NCI-H146 treated with DMSO at 0.1 percent for 48 hours (cell line): ENCODE data around the gene ABHD12.
"Not testable (repeated sequence)": the region's sequence is repeated elsewhere in the genome, so short reads cannot be mapped to it uniquely, and the experiment has no call there.

Experiments
- DNase-seq: peaks from one replicate; lab custom pipeline; 2025; ENCODE audit not compliant: unreplicated experiment; lab: John Stamatoyannopoulos, UW

Gene ABHD12

DNA sequence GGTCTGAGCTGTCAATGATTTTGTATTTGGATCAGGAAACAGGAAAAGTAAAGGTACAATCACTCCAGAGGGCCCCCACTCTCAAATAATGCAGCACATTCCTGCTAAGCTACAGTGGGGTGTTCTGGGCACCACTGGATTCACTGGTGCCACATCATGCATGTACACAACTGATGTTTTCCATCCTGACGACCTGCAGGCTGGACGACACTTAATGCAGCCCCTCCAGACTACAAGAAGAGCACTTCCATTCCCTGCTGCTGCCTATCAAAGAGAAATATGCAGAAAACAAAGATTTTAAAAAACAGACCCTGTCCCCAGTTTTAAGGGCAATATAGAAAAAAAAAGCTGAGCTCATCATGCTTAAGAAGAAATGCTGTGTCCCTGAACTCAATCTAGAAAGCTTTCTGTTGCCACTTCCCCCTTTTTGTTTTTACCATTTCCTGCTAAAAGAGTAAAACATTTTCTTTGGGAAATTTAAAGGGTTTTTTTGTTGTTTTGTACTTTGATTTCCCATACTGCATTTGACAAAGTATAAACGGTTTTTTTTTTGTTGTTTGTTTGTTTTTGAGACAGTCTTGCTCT is 35.5 kb downstream of the ABHD12 start:
- DNase-seq = no peak

DNA sequence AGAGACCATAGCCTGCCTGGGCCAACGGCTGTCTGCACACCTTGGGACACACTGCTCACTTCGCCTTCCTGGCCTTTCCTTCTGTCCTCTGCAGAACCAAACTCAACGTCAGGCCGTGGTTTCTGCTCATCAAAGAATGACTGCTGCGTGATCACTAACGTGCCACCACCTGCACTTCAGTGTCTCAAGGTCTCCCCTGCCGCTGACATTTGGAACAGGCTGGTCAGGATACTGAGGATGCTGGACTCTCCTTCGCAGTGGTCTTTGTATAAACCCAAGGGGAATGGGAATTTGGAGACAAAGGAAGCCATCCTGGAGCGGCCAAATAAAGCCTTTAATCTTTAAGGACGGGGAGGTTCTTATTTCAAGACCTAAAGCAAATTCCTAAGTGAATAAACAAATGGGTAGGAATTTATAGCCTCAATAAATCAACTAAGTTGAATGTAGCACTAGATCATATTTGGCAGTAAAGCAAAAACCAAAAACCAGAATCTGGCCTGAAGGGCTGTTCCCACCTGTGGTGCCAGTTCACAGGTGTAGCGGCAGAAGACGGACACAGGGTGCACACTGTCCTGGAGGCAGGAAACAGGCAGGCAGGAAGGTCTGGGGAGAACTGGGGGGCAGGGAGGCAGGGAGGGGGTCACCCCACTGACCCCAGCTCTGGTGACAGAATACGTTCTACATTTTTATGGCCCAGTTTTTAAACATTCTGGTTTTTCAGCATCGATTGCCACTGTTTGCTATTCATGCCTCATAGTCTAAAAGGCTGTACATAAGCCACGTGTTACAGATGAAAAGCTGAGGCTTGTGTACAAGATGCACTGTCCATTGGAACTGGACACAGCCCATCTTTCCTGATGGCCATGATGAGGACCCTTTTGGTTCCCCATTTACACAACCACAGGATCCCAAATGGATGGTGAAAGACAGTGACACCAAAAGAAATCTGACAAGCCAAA is 36.6 kb downstream of the ABHD12 start:
- DNase-seq = no peak

DNA sequence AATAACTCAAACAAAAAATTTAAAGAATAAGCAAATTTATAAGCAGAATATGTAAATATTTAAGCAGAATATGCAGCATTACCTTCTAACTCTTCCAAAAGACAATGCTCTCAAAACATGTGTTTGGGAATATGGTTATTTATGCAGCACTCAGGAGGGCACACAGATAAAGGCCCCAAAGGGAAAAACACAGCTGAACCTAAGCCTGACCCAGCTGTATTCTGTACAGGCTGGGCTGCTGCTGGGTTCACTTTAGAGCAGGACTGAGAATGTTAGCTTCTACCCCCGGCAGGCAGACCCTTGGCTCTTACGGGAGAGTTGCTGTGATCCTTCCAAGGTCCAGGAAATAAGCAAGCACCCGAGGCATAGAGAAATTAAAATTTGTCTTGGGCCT is 37.3 kb downstream of the ABHD12 start:
- no peak for DNase-seq

DNA sequence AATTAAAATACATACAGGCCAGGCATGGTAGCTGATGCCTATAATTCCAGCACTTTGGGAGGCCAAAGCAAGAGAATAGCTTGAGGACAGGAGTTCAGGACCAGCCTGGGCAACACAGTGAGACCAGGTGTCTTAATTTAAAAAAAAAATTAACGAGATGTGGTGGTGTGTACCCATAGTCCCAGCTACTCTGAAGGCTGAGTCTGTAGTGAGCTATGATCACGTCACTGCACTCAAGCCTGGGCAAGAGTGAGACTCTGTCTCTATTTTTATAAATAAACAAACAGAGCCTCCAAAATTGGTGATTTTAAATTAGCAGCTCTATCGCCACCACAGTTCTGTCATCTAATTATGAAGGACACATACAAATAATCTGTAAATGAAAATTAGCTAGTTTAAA is 37.9 kb downstream of the ABHD12 start:
- no peak for DNase-seq

DNA sequence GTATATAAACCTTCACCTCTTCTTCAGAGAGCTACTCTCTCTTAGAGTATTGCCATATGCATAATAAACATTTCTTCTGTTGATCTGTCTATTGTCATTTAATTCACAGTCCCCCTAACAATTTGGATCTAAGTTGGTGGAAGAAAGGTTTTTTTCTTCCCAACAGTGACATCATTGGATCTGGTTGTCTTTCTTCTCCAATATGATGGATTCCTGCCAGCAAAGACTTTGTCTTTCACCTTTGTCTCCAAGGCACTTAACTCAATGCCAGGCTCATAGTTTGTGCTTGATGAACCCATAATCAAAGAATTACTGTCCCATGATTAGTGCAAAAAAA is 39.6 kb downstream of the ABHD12 start:
- DNase-seq = no peak

DNA sequence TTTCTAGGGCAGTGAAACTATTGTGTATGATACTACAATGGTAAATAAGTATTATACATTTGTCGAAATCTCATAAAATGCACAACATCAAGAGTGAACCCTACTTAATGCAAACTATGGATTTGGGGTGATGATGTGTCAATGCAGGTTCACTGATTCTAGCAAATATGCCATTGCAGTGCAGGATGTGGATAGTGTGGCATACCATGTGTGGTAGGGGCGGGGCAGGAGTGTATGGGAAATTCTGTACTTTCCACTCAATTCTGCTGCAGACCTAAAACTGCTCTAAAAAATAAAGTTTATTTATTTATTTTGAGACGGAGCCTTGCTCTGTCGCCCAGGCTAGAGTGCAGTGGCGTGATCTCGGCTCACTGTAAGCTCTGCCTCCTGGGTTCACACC is 44.3 kb downstream of the ABHD12 start:
- no peak for DNase-seq

DNA sequence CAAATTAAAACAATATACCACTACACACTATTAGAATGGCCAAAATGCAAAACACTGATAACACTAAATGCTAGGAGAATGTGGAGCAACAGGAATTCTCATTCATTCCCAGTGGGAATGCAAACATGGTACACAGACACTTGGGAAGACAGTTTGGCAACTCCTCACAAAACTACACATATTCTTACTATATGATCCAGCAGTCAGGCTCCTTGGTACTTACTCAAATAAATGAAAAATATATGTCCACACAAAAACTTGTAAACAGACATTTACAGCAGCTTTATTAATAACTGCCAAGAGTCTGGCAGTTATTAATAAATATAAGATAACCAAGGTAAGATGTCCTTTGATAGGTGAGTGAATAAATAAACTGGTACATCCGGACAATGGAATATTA is 44.9 kb downstream of the ABHD12 start:
- DNase-seq = no peak

DNA sequence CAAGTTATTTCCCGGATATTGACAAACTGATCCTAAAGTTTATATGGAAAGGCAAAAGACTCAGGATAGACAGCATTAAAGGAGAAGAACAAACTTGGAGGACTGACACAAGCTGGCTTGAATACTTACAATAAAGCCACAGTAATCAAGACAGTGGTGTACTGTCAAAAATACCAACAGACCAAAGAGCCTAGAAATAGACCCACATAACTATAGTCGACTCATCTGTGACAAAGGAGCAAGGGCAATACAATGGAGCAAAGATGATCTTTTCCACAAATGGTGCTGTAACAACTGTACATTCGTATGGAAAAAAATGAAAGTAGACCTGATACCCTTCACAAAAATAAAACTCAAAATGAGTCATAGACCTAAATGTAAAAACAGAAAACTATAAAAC is 46.0 kb downstream of the ABHD12 start:
- no peak for DNase-seq

DNA sequence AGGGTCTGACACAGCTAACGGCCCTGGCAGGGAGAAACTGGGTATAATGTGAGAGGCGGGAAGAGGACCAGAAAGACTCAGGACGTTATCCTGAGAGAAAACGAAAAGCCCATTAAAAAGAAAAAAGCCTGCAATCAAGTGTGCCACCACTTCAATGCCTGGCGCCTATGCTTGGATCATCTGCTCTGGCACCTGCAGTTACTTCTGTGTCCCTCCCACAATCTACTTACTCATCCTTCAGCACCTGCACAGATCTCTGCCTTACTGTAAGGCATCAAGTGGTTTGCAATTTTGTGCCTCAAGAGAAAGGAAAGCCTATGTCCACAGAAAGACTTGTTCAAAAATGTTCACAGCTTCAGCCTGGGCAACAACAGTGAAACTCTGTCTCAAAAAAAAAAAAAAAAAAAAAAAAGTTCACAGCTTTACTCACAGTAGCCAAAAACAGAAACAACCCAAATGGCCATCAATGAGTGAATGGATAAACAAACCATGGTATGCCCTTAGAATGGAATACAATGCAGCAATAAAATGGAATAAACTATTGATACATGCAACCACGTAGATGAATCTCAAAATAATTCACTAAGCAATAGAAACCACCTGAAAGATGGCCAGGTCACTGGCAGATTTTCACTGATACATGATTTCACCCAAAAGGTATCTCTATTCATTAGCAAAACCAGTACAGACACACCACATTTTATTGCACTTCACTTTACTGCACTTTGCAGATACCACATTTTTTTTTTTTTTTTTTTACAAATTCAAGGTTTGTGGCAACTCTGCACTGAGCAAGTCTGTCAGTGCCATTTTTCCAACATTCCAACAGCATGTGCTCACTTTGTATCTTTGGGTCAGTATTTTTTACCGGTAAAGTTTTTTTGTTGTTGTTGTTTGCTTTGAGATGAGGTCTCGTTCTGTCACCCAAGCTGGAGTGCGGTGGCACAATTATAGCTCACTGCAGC is 48.6 kb downstream of the ABHD12 start:
- DNase-seq = peak; percentile 6

DNA sequence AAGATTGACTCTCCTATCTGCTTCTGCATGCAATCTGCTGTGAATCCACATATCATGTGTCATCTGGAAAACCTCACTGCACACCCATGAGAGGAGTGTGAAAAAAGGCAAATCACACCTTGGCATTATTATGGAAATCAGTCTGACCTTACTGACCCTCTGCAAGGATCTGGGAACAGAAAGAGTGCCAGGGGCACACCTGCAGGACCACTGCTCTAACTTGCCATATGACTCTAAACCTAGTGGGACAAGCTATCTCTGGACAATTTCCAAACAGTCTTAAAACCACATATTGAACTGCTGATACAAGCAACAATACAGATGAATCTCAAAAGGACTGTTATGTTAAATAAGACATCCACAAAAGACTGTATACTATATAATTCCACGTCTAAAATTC is 50.3 kb downstream of the ABHD12 start:
- DNase-seq = peak; percentile 35

DNA sequence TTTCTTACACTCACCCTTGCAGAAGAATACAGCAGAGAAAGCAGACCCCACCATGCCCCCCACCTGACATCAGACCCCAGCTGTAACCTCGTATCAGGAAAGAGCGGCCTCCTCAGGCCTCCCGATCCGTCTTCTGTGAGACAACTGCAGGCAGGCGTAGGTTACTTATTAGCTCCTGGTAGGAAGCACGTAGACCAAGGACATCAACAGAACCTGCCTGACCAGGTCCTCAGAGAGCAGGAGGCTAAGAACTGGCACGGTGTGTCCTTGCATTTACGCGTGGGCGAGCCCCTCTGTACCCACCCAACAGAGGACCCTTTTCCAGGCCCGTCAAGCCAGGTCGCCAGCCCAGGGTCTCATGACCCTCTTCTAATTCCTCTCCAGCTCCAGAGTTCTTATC is 51.0 kb downstream of the ABHD12 start:
- DNase-seq = no peak

DNA sequence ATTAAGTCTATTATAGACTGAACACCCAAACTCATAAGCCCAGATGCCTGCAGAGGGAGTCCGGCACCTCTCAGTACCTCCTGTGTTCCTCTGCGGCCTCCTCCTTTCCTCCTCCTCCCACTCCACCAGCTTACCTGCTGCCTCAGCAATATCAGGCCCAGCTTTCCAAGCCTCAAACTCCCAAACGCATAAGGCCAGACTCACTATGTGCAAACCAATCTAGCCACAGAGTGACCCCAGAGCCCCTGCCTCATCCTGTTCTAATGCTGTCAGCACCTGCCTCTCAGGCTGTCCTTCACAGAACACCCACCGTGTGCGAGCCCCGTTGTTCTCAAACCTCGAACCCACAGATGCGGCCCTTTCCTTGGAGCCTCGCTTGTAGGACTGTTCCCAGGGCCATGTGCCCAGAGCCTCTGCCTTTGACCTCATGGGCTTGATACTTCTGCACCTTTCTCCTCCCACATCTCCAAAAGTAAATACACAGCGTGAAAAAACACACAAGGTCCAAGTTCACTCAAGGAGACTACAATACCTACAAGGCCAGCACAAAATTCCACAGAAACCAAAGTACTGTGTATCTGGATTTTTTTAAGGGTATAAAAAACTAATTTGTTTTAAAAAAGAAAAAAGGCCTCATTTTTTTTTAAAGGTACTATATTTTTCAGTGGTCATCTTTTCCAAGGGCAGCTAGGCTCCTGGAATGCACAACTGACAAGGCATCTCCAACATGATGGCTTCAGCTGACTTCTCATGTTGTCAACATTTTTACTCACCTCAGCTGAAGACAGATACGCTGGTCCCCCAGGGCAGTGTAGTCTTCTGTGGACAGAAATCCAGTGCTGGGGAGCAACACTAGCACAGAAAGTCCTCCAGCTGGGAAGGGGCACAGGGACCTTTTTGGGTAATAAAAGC is 52.3 kb downstream of the ABHD12 start:
- DNase-seq = no peak

DNA sequence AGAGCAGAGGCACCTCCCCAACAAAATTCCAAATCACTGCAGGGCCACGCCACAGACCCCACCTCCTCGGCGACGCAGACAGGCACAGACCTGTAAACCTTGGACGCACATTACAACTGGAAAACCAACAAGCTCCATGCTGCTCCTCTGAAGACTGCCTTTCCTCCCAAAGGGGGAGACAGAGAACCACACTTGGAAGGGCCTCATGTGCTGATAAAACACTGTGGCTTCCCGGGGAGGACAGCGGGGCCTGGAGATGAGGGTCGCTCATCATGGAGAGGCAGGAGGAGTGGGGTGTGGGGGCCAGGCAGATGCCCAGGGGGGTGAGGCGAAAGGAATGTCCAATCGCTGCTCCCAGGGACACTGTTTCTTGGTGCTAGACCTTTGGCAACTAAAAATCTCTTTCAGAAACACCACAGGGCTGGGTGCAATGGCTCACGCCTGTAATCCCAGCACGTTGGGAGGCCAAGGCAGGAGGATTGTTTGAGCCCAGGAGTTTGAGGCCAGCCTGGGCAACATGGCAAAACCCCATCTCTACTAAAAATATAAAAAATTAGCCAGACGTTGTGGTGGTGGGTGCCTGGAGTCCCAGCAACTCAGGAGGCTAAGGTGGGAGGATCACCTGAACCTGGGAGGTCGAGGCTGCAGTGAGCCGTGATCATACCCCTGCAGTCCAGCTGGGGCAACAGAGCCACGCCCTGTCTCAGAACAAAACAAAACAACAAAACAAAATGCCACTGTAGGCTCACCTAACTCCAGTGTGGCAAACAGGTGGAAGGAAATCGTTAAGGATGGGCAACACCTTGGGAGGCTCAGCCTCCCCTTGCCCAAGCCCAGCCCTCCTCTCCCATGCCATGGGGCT is 53.8 kb downstream of the ABHD12 start:
- DNase-seq = peak; percentile 5

DNA sequence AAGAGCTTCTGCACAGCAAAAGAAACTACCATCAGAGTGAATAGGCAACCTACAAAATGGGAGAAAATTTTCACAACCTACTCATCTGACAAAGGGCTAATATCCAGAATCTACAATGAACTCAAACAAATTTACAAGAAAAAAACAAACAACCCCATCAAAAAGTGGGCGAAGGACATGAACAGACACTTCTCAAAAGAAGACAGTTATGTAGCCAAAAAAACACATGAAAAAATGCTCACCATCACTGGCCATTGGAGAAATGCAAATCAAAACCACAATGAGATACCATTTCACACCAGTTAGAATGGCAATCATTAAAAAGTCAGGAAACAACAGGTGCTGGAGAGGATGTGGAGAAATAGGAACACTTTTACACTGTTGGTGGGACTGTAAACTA is 55.7 kb downstream of the ABHD12 start:
- not testable (repeated sequence) for DNase-seq

DNA sequence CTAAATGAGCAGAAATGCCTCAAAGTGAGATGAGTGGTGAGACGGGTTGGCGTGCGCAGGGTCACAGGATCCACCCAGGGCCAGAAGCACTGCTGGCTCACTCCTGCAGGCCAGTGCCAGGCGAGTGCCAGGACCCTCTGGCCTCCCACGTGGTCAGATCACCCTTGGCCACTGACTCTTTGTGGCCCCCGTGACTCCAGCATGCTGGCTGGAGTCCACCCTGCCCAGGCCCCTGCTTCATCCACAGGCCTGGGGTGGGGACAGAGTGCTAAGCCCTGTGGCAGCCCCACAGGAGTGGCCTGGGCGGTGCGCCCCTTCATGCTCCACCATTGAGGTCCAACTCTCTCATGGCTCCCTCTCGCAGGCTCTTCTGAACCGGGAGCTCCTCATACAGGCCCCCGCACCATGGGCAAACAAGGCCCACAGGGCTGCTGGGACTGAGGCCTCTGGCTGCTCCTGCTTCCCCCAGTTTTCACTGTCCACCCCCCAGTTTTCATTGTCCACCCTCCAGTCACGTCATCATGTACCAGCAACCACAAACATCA is 61.6 kb downstream of the ABHD12 start:
- DNase-seq = no peak

DNA sequence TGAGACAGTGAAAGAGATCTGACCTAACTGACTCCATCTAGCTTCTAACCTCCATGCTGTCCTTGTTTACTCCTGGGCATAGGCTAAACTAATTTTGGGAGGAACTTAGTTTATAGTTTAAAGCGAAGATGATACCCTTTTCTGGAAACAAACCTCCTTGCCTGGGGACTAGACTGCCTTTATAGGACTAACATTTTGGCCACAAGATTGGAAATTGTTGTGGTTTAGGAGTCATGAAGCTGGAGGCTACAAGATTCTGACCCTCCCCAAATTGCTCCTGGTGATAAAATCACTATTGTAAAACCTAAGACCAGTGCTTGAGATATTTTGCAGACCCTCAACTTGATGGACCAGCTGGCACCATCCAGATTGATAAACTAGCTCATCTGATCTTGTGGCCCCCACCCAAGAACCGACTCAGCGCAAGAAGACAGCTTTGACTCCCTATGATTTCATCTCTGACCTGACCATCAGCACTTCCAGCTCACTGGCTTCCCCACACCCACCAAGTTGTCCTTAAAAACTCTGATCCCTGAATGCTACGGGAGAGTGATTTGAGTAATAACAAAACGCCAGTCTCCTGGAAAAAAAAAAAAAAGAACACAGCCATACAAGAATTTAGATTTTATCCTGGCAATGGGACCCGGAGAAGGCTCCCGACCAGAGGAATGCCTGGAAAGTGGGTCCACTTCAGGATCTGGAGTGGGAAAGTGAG is 63.0 kb downstream of the ABHD12 start:
- no peak for DNase-seq

DNA sequence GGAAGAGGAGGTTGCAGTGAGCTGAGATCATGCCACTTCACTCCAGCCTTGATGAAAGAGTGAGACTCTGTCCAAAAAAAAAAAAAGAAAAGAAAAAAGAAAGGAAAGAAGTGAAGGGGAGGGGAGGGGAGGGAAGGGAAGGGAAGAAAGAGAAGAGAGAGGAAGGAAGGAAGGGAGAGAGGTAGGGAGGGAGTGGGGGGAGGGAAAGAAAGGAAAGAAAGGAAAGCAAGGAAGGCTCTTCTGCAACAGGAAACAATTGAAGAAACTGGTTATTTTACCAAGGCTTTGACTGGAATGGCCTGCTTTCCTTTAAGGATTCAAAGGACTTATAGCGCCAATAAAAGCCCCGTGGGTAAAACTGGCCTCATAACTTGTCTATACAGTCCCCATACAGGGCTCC is 64.6 kb downstream of the ABHD12 start:
- no peak for DNase-seq

DNA sequence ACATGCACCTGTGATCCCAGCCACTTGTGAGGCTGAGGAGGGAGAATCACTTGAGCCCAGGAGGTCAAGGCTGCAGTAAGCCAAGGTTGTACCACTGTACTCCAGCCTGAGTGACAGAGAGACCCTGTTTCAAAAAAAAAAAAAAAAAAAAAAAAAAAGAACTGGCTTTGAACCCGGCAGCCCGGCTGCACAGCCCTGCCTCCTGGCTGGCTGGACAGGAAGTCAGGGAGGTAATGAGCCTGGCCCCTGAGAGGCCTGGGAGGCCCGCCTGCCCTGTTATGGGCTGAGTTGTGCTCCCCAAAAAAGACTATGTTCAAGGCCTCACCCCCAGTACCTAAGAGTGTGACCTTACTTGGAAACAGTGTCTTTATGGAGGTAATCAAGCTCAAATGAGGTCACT is 65.6 kb downstream of the ABHD12 start:
- DNase-seq = no peak

DNA sequence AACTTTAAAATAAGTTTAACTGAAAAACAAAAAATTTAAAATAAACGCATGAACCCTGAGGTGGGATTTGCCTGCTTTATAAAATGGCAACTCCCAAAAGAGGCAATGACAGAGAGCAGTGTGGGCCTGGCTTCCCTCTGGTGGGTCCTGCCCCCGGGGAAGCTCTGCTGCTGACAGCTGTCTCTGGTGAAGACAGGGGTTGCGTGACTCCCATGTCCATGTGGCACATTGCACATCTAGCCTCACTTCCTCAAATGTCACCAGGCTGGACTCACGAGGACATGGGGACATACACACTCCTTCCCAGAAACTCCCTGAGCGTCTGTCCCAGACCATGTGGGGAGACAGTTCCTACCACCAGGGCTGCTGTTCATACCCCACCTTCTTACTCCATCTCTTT is 66.2 kb downstream of the ABHD12 start:
- no peak for DNase-seq
